ELF-1 (cell line): ENCODE measurements around the gene INTS13.
"Not testable (repeated sequence)": the region's sequence is repeated elsewhere in the genome, so short reads cannot be mapped to it uniquely, and the experiment has no call there.

Experiments
- DNase-seq: peaks from one replicate; pipeline ENCODE4 v3.0.0-alpha.2; 2016; ENCODE audit warnings: low read depth, low spot score

Gene INTS13

DNA sequence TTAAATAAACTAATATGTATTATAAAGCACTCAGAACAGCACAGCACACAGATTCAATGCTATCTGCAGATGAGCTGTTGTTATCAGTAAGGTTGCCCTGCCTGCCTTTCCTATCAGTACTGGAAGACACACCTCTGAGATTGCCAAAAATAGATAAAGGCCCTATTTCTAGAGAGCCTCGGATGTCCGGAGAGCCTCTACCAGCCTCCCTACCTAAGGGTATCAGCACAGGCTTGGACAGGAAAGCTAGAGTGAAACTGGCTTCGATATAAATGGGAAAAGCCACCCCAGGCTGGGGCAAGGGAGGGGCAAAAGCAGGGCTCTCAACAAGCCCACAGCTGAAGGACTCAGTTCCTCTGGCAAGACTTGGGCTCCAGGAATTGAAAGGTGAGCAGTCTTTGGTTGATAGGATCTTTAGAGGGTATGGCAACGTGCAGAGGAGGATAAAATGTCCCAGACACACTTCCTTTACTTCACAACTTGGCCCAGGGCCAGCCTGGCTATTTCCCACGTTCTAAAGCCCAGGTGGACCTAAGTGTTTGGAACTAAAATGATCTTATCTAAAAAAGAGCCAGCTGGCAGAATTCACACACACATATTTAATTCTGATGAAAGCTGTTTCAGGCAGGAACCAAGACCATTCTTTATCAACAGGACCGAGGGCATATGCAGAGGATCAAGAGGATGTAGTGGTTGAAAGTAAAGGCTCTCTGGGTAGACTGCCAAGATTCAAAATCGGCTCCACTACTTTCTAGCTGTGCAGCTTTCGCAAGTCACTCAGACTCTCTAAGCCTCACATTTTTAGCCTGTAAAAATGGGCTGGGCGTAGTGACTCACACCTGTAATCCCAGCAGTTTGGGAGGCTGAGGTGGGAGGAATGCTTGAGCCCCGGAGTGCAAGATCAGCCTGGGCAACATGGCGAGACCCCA is 67.0 kb downstream of the INTS13 start:
- no peak for DNase-seq

- no peak for DNase-seq
Measured at GRCh38 chr12:26869908-26870459, 67.8 kb downstream of the INTS13 start.

DNA sequence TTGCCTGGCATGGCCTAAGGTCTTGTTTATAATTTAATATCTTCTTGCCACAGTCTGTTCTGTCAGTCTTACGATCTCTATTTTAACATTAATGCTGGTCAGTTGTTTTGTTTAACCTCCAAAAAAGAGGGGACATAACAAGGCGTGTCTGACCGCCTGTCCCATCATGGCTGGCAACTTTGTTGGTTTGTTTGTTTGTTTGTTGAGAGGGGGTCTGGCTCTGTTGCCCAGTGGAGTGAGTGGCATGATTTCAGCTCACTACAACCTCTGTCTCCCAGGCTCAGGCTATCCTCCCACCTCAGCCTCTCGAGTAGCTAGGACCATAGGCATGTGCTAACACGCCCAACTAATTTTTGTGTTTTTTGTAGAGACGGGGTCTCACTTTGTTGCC is 68.7 kb downstream of the INTS13 start:
- no peak for DNase-seq

GRCh38 chr12:26868447-26869103 is 69.2 kb downstream of the INTS13 start:
- DNase-seq, result no peak

GRCh38 chr12:26867080-26867479 is 70.7 kb downstream of the INTS13 start:
- DNase-seq, result no peak

DNA sequence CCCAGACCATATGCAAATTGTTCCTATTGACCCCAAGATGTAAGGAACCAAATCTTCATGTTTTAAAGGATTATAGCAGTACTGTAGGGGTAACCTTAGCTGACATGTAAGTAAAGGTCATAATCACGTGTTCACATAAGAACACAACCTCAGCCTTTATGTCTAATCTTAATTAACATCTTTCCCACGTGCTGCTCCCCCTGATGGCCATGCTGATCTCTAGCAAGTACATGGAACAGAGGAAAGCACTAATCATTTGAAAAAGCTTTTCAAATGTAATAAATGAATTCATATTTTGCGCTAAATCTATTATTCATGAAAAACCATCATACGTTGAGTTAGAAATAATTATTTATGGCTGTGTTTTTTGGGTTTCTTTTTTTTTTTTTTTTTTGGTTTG is 74.3 kb downstream of the INTS13 start:
- no peak for DNase-seq

- DNase-seq, result not testable (repeated sequence)
Measured at GRCh38 chr12:26862787-26863186, 75.0 kb downstream of the INTS13 start.

- DNase-seq, result no peak
Measured at GRCh38 chr12:26861690-26862089, 76.1 kb downstream of the INTS13 start.

- DNase-seq, result peak; percentile 64
Measured at GRCh38 chr12:26857465-26858176, 80.2 kb downstream of the INTS13 start.

GRCh38 chr12:26855337-26855736 is 82.4 kb downstream of the INTS13 start:
- no peak for DNase-seq
